Suprapubic skin (tissue), 4 donors: ENCODE data around the gene MTHFD2. TPM values are rescaled to one million over a fixed set of nuclear protein-coding genes. Genes with fewer than 3 reads are reported as not detected.
"Not testable (repeated sequence)": the region's sequence is repeated elsewhere in the genome, so short reads cannot be mapped to it uniquely, and the experiment has no call there.

Source experiments
- DNase-seq, 2 donors: peaks; one replicate each; pipeline ENCODE4 v3.0.0-alpha.2; 2019; ENCODE audit warnings: low spot score in 2 of 2
- H3K27ac ChIP-seq: fragments of 200-600 bp; sonication (generic); one replicate; pipeline ENCODE4 v1.5.1; 2019
- H3K27me3 ChIP-seq: fragments of 200-600 bp; sonication (generic); one replicate; pipeline ENCODE4 v1.5.1; 2019
- H3K36me3 ChIP-seq: fragments of 200-600 bp; sonication (generic); one replicate; pipeline ENCODE4 v1.5.1; 2019
- H3K4me1 ChIP-seq: fragments of 200-600 bp; sonication (generic); one replicate; pipeline ENCODE4 v1.5.1; 2019
- H3K4me3 ChIP-seq: fragments of 200-600 bp; sonication (generic); one replicate; pipeline ENCODE4 v1.5.1; 2019; ENCODE audit warnings: mild to moderate bottlenecking
- H3K9me3 ChIP-seq: fragments of 200-600 bp; sonication (generic); one replicate; pipeline ENCODE4 v1.5.1; 2019
- EP300 ChIP-seq: sonication (generic); formaldehyde crosslinking; IDR thresholded peaks from one replicate; pipeline ENCODE4 v1.6.1; 2017; ENCODE audit warnings: antibody characterized with exemption
- POLR2A ChIP-seq, 2 donors: fragments of 450-650 bp; IDR thresholded peaks; one replicate each; pipeline ENCODE4 v1.6.1; 2017; ENCODE audit warnings: antibody characterized with exemption in 2 of 2, mild to moderate bottlenecking in 2 of 2, moderate library complexity in 2 of 2
- POLR2AphosphoS5 ChIP-seq, 3 donors: sonication (generic); formaldehyde crosslinking; IDR thresholded peaks; one replicate each; pipeline ENCODE4 v1.6.1; 2017; ENCODE audit warnings: antibody characterized with exemption in 3 of 3
- WGBS: methylation state at CpG from one replicate; pipeline ENCODE4 v1.1.5; 2018; 5-methylcytosine and 5-hydroxymethylcytosine counted together
- total RNA-seq, 4 donors: library from RNA; depleted of rRNA; stranded (reverse); fragments of >200 nt; gene quantifications; one replicate each; pipeline ENCODE4 v1.1.0, GENCODE V29; 2016
- TF ChIP-seq, protein P1 (sequence below), 2 donors: fragments of 200-600 bp in 1 of 2; fragments of 450-650 bp in 1 of 2; sonication (generic) in 1 of 2; IDR thresholded peaks; one replicate each; pipeline ENCODE4 v1.5.1; 2016 to 2019; ENCODE audit warnings: antibody characterized with exemption in 2 of 2, mild to moderate bottlenecking in 1 of 2, moderate library complexity in 1 of 2

The MTHFD2 gene
- total RNA-seq, 4 donors from 2014 or later: 15.5 to 28.1 (median 17.5) TPM

DNA sequence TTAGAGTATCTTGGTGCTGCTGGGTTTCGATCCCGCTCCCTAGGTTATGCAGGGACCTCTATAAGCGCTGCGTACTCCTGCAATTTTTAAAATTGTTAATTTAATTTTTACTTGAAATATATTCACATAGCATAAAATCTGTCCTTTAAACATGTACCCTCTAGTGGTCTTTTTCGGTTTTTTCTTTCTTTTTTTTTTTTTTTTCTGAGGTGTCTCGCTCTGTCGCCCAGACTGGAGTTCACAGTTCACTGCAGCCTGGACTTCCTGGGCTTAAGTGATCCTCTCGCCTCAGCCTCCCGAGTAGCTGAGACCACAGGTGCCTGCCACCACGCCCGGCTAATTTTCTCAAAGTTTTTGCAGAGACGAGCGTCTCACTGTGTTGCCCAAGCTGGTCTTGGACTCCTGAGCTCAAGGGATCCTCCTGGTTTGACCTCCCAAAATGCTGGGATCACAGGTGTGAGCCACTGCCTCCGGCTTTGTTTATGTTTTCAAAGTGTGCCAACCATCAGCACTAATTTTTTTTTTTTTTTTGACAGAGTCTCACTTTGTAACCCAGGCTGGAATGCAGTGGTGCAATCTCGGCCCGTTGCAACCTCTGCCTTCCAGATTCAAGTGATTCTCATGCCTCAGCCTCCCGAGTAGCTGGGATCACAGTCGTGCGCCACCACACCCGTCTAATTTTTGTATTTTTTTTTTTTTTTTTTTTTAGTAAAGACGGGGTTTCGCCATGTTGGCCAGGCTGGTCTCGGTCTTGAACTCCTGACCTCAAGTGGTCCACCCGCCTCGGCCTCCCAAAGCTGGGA is 19.2 kb upstream of the MTHFD2 start:
- peaks cover 42% of the 10 kb centered on the region for H3K4me1 ChIP-seq
- 44% methylated on average over 25 of the region's 25 CpGs for whole genome bisulfite sequencing
- no peaks in the 10 kb centered on the region for H3K9me3 ChIP-seq
- H3K27ac ChIP-seq: peak overlapping the region; percentile 98
- TF ChIP-seq, protein P1, sequence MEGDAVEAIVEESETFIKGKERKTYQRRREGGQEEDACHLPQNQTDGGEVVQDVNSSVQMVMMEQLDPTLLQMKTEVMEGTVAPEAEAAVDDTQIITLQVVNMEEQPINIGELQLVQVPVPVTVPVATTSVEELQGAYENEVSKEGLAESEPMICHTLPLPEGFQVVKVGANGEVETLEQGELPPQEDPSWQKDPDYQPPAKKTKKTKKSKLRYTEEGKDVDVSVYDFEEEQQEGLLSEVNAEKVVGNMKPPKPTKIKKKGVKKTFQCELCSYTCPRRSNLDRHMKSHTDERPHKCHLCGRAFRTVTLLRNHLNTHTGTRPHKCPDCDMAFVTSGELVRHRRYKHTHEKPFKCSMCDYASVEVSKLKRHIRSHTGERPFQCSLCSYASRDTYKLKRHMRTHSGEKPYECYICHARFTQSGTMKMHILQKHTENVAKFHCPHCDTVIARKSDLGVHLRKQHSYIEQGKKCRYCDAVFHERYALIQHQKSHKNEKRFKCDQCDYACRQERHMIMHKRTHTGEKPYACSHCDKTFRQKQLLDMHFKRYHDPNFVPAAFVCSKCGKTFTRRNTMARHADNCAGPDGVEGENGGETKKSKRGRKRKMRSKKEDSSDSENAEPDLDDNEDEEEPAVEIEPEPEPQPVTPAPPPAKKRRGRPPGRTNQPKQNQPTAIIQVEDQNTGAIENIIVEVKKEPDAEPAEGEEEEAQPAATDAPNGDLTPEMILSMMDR (IDR thresholded peaks at IDR 0.05): no peak
- H3K27me3 ChIP-seq: no peaks in the 10 kb centered on the region
- H3K4me3 ChIP-seq: peak overlapping the region; percentile 99
- H3K36me3 ChIP-seq: no peaks in the 10 kb centered on the region
- no peak for DNase-seq

DNA sequence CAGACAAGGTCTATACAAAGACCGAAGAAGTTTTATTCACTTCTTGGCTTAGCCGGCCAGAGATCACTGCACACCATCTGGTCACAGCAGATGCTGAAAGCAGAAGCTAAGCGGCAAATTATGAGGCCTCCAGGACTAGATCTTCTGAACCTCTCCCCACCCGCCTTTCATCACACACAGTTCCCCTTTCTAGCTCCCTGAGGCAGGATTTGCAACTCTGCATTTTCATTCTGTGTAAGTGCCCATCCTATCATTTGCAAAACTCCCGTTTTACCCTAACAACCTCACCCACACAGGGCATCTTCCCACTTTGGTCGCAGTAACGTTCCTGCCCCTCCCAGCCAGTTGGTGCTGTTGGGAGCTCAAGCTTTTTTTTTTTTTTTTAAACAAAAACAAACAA is 16.7 kb upstream of the MTHFD2 start:
- H3K27ac ChIP-seq: peak overlapping the region; percentile 20
- 43% methylated on average over 7 of the region's 7 CpGs for WGBS

DNA sequence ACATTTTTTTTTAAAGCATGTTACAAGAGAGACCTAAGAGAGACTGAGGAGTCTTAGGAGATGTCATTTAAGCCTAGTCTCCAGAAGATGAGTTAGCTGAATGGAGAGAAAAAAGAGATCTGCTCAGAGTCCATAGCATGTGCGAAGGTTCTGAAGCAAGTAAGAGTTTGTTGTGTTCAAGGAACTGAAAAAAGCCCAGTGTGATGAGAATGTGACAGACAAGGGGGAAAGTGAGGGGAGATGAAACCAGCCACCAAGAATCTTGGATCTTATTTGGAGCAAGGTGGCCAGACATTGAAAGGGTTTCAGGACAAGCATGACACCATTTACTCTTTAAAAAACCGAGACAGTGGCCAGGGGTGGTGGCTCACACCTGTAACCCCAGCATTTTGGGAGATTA is 14.5 kb upstream of the MTHFD2 start:
- WGBS: 98% methylated on average over 2 of the region's 2 CpGs
- Histone ChIP-seq H3K4me1 (peaks cover 12% of the 10 kb centered on the region), H3K27me3 (no peaks in the 10 kb centered on the region), H3K4me3 (no peak overlapping the region), H3K36me3 (no peaks in the 10 kb centered on the region), H3K9me3 (no peaks in the 10 kb centered on the region), H3K27ac (no peak overlapping the region)
- no peak for TF ChIP-seq EP300
- TF ChIP-seq POLR2AphosphoS5 (IDR thresholded peaks at IDR 0.05): no peak
- TF ChIP-seq POLR2A (IDR thresholded peaks at IDR 0.05): no peak
- TF ChIP-seq, protein P1 (IDR thresholded peaks at IDR 0.05): no peak
- no peak for DNase-seq

More for the DNA sequence above, 16.7 kb upstream of the MTHFD2 start:
- H3K36me3 ChIP-seq: no peaks in the 10 kb centered on the region
- no peak for DNase-seq
- no peaks in the 10 kb centered on the region for H3K9me3 ChIP-seq
- no peak overlapping the region for H3K4me3 ChIP-seq
- H3K4me1 ChIP-seq: peaks cover 19% of the 10 kb centered on the region
- TF ChIP-seq POLR2A (IDR thresholded peaks at IDR 0.05) (no peak), EP300 (no peak)
- TF ChIP-seq, protein P1 (IDR thresholded peaks at IDR 0.05): no peak
- H3K27me3 ChIP-seq: no peaks in the 10 kb centered on the region

DNA sequence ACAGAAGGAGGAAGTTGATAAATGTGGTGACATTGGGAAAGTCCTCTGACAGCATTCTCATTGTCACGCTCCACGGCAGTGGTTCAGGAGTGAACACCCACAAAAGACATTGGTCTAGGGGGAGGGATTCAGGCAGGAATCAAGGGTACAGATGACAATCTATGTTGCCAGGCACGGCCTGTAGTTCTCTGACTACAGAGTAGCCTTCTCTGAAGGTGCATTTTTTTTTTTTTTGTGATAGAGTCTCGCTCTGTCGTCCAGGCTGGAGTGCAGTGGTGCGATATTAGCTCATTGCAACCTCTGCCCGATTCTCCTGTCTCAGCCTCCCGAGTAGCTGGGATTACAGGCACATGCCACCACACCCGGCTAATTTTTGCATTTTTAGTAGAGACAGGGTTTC is 12.4 kb upstream of the MTHFD2 start:
- Histone ChIP-seq H3K4me1 (peaks cover 5% of the 10 kb centered on the region), H3K4me3 (no peak overlapping the region), H3K27ac (peak overlapping the region; percentile 38), H3K36me3 (no peaks in the 10 kb centered on the region), H3K9me3 (no peaks in the 10 kb centered on the region), H3K27me3 (no peaks in the 10 kb centered on the region)
- DNase-seq: no peak
- TF ChIP-seq POLR2AphosphoS5 (IDR thresholded peaks at IDR 0.05) (no peak), POLR2A (IDR thresholded peaks at IDR 0.05) (no peak), EP300 (no peak)
- TF ChIP-seq, protein P1 (IDR thresholded peaks at IDR 0.05): no peak
- WGBS: 79% methylated on average over 9 of the region's 9 CpGs

DNA sequence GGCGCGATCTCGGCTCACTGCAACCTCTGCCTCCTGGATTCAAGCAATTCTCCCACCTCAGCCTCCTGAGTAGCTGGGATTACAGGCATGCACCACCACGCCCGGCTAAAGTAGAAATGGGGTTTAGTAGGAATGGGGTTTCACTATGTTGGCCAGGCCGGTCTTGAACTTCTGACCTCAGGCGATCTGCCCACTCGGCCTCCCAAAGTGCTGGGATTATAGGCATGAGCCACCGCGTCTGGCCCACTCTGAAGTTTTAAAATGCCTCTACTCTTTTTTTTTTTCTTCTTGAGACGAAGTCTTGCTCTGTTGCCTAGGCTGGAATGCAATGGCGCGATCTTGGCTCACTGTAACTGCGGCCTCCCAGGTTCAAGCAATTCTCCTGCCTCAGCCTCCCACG is 11.7 kb upstream of the MTHFD2 start:
- H3K9me3 ChIP-seq, H3K4me3 ChIP-seq, H3K4me1 ChIP-seq, H3K36me3 ChIP-seq, H3K27me3 ChIP-seq, H3K27ac ChIP-seq, DNase-seq: not testable (repeated sequence)
- WGBS: 95% methylated on average over 15 of the region's 15 CpGs
